Astrocyte of the spinal cord (primary cell): ENCODE data around the gene UBTD2.
"Not testable (repeated sequence)": the region's sequence is repeated elsewhere in the genome, so short reads cannot be mapped to it uniquely, and the experiment has no call there.

Experiments used
- DNase-seq: peaks from one replicate; pipeline ENCODE4 v3.0.0; 2011; ENCODE audit warnings: low read depth, low spot score
- H3K4me3 ChIP-seq: 2 replicates; pipeline ENCODE4 v1.5.1; 2011; ENCODE audit warnings: low read depth, mild to moderate bottlenecking, low read length, moderate library complexity
- CTCF ChIP-seq: IDR thresholded peaks from 2 replicates; pipeline ENCODE4 v1.5.1; 2012; ENCODE audit warnings: low read depth, mild to moderate bottlenecking, low read length, inconsistent platforms
- in situ Hi-C: cut with HindIII; loops from 2 replicates; pipeline ENCODE4 v1.10.0; 2017; ENCODE audit warnings: low sequenced_read_pairs

UBTD2 gene

GRCh38 chr5:172219296-172219695, 64.3 kb downstream of the UBTD2 start:
- no peak for DNase-seq
- H3K4me3 ChIP-seq, result no peak overlapping the region
- in situ Hi-C loops, result no loop called here
- no peak for TF ChIP-seq CTCF

GRCh38 chr5:172216345-172216744, 67.2 kb downstream of the UBTD2 start:
- in situ Hi-C loops, result no loop called here
- no peak for TF ChIP-seq CTCF
- no peak for DNase-seq
- no peak overlapping the region for H3K4me3 ChIP-seq

- in situ Hi-C loops, result no loop called here
- DNase-seq, result no peak
- TF ChIP-seq CTCF, result no peak
- H3K4me3 ChIP-seq, result no peak overlapping the region
Observed at GRCh38 chr5:172213126-172213525, 70.4 kb downstream of the UBTD2 start.

GRCh38 chr5:172211676-172212075, 71.9 kb downstream of the UBTD2 start:
- no peak overlapping the region for H3K4me3 ChIP-seq
- in situ Hi-C loops, result no loop called here
- no peak for TF ChIP-seq CTCF
- DNase-seq, result no peak

GRCh38 chr5:172209714-172210113, 73.8 kb downstream of the UBTD2 start:
- no peak overlapping the region for H3K4me3 ChIP-seq
- in situ Hi-C loops, result no loop called here
- no peak for DNase-seq
- no peak for TF ChIP-seq CTCF

GRCh38 chr5:172207511-172207910, 76.1 kb downstream of the UBTD2 start:
- in situ Hi-C loops, result no loop called here
- no peak for DNase-seq
- H3K4me3 ChIP-seq, result no peak overlapping the region
- no peak for TF ChIP-seq CTCF

GRCh38 chr5:172205984-172206383, 77.6 kb downstream of the UBTD2 start:
- DNase-seq, H3K4me3 ChIP-seq, in situ Hi-C loops: not testable (repeated sequence)
